Glomerular visceral epithelial cell (primary cell): Measurements from ENCODE around the gene VPS18.

Source experiments
- DNase-seq: peaks from one replicate; pipeline ENCODE4 v3.0.0-alpha.2; 2016; ENCODE audit errors: extremely low spot score

Gene VPS18

DNA sequence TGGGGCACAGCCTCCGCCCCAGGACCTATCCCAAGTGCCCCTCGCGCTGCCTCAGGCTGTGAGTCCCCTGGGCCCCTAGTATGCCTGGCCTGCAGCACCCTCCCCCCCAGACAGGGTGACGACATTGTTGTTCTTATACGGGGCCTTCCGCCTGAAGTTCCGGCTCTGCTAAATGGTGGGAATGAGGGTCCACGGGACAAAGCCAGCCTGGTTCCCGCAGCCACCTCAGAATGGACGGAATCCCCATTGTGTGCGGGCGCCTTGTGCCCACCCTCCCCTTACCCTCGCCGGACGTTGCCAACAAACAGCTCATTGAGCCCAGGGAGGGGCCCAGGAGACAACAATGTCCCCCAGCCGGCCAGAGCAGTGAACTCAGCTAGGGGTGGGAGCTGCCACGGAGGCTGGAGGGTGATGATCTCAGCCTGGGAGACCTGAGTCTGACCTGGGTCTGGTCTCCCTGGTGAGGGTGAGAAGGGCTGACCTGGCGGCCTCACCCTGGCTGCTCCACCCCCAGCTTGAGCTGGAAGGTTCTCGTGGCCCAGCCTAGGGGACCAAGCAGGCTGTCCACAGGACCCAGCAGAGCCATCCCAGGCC is 24.6 kb downstream of the VPS18 start:
- DNase-seq = no peak

DNA sequence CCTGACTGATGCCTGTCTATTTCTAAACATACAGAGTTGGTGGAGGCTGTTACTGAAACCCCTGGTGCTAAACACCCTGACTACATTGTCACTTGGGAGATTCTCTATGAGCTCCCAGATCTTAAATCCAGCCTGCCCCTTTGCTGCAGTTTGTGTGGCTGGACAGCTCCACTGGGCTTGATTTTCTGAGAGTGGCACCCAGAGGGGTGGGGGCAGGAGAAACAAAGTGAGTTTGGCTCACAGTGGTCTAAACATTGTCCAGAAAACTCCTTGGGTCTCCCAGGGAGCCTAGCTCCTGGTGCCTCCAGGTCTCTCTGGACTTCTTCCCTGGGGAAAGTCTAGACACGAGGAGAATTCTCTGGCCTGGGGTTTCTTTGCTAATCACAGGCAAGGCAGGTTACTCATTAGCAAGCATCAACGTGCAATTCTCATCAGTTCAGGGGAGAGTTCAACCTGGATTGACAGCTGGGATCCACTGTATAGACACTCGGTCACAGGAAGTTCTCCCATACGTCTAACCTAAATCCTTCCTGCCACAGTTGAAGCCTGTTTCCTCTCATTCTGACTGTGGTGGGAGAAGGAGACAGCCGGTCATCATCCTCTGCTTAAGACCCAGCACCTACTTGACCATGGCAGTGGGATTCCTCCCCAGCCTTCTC is 27.8 kb downstream of the VPS18 start:
- no peak for DNase-seq

DNA sequence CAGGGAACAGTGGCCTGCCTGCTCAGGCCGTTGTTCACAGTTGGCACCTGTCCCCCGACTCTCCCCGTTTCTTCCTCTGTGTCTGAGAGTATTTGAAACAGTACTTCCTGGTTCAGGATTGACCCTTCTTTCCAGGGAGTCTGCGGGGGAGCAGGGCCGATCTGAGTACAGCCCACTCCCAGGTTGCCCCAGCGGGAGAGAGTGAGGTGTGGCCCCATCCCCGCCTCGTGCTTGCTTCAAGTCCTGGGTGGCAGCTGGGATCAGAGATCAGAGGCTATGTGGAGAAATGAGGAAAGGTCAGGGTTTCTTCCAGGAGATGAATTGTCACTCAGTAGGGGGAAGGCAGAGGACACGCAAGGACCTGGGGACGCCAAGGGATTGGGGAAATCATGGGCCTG is 28.4 kb downstream of the VPS18 start:
- no peak for DNase-seq

DNA sequence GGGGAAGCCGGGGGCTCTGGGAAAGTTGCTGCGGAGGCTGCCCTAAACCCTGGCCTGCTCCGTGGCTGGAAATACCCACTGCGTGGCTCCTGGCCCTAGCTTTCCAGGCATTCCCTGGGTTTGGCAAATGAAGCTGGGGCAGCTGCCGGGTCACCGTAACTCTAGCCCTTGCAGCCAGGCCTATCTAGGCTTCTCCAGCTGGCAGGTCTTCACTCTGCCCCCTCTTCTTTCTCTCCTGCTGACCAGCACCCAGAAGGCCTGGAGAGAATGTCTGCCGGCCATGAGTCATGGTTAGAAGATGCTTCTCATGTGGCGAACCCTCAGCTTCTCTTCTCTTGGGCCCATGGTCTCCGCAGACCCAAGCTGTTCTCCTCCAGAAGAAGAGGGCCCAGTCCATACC is 29.3 kb downstream of the VPS18 start:
- DNase-seq = no peak

DNA sequence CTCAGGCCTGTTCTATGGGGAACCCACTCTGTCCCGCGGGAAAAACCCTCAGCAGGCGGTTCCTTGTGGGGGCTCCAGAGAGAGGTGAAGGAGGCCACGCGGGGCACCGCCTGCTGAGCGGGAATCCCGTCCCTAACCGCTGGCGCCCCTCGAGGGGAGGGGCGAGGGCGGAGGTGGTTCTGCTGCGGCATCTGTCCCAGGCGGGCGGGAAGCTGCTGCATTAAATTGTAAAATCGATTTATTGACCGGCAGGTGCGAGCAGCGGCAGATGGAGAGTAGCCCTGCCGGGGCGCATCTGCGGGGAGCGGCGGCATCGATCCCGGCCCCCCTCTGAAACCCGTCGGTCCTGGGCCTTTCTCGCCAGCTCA is 31.2 kb downstream of the VPS18 start:
- no peak for DNase-seq

DNA sequence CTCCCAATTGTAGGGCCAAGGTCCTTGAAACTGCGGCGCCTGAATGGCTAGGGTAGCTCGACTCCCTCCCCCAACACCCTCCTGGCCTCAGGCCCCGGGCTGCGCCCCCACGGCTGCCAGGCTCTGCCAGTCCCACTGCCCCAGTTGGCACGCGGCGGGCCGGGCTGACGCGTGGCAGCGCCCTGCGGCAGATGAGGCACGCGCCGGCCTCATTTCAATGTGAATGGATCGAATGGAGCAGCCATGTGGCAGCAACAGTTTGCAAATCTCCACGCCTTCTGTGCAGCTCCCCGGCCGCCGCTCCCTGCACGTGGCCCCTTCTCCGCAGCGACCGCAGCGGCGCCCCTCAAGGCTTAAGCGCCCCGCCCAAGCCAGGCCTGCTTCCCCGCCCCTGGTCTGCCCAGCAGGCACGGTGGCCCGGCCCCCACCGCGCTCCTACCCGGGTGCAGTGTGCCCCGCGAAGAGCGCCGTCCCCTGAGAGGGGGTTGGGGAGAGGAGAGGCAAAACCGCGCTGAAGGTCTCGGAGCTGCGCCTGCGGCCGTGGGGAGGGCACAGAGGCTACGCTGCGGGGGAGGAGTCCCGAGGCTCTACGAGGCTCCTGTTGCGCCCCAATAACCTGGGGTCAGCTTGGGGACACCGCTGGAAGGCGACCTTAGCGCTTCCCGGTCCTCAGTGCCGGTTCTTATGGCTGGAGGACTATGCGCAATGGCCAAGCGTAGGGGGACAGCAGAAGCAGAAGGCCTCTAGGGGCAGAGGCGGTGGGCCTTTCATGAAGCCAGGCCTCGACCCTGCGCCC is 31.8 kb downstream of the VPS18 start:
- DNase-seq = no peak

DNA sequence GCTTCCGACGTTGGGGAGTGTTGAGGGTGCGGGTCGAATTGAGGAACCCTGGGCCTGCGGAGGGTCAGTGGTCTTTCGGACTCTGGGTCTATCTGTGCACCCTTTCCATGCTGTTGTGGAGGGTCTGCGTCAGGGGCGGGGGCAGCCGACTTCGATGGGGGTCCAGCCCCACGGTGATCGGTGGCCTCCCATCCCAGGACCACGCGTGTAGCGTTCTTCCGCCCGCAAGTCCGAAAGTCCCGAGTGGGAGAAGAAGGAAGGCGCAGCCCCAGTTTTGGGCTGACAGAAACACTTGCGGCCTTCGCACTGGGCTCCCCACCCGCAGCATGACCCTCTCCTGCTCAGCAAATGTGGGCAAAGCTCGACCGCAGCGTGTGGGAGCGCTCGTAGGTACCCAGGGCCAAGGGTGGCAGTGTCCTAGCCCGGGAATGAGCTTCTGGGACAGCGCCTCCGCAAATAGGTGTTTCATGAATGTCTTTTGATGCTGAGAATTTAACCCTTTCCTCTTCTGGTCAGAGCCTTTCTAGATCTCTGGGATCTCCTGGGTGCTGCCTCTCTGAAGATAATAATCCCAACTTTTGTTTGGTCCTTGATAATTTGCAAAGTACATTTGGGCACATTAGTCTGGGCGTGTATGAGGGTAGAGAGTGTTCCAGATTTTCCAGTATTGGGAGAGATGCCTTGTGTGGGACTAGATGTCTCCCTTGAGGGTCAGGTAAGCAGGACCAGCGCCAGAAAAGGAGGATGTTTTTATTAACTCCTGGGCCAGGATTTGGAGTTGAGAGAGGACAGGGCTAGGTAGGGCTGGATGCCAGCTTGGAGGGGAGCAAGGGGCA is 32.6 kb downstream of the VPS18 start:
- DNase-seq = no peak

DNA sequence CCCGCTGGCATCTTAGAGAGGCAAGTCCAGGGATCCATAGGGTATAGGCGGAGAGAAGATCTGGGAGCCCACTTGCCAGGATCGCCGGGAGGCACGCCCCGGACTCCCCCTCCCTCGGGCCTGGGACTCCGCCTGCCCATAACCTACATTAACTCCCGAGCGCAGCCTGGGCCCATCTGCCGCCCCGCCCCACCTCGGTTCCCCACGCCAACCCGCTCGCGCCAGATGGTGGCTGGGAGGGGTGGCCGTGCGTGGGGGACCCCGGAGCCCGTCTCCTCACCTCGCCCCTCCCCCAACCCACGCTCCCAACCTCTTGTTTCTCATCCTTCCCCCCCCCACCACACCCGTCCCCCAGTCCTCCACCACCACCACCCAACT is 33.2 kb downstream of the VPS18 start:
- no peak for DNase-seq

DNA sequence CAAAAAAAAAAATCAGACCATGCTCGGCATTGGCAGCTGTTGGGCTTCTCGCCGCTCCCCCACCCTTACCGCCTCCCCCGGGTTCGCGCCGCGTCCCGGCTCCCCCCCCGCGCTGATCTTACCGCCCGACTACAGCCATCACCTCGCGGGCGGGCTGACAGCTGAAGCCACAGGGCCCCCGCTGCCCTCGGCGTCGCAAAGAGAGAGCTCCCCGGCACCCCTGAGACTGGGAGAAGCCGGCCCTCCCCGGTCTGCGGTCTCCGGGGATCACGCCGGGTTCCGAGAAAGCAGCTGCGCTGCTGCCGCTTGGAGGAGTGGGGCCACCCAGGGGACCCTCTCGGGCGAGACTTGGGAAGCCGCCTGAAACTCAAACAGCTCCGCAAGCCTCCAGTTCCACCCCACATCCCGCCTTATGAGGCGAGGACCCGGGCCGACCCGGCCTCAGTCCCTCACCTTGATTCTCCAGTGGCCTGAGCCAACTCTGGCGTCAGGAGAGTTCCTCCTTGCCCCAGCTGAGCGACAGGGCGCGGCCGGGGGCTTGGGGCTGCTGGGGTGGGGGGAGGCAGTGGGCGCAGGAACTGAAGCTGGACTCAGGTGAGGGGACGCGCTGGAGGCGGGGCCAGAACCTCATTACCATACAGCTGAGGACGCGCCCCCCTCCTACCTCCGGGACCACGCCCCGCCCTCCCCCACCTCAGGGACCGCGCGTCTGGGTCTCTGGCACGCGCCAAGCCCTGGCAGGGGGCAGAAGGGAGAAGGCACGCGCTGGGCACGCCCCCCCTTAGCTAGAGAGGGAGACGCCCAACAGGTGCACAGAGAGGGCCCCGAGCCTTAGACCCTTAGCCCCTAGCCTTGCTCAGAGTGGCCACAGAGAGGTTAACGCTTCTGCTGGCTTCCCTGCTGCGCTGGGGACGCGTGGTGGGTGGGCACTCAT is 33.9 kb downstream of the VPS18 start:
- DNase-seq = no peak

DNA sequence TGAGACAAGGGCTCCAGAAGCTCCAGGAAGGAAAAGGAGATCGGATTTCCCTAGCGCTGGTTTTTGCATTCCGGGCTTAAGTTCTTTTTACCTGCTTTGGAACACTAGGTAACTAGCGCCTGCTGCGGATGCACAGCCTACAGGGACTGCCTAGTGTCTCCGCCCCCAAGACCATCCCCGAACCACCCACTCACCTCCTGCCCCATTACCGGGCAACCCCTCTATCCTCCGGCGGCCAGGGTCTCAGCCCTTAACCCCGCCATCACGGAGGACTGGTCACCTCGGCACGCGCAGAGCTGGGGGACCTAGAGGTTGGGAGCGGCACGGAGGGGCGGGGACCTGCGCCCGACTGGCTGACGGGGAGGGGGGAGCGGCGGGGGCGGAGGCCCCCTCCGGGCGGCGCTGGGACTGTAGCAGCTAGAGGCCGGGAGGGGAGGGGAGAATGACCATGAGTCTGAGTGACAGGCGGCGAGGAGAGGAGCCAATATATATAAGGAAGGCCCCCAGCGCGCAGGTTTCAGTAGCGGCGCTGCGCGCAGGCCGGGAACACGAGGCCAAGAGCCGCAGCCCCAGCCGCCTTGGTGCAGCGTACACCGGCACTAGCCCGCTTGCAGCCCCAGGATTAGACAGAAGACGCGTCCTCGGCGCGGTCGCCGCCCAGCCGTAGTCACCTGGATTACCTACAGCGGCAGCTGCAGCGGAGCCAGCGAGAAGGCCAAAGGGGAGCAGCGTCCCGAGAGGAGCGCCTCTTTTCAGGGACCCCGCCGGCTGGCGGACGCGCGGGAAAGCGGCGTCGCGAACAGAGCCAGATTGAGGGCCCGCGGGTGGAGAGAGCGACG is 34.8 kb downstream of the VPS18 start, which contains the start of gene DLL4:
DLL4 (plus strand) TSS at position 520 of the 839 bp plus-strand sequence. CDS start 329 bp downstream, outside the sequence.
- peak; percentile 58 for DNase-seq

DNA sequence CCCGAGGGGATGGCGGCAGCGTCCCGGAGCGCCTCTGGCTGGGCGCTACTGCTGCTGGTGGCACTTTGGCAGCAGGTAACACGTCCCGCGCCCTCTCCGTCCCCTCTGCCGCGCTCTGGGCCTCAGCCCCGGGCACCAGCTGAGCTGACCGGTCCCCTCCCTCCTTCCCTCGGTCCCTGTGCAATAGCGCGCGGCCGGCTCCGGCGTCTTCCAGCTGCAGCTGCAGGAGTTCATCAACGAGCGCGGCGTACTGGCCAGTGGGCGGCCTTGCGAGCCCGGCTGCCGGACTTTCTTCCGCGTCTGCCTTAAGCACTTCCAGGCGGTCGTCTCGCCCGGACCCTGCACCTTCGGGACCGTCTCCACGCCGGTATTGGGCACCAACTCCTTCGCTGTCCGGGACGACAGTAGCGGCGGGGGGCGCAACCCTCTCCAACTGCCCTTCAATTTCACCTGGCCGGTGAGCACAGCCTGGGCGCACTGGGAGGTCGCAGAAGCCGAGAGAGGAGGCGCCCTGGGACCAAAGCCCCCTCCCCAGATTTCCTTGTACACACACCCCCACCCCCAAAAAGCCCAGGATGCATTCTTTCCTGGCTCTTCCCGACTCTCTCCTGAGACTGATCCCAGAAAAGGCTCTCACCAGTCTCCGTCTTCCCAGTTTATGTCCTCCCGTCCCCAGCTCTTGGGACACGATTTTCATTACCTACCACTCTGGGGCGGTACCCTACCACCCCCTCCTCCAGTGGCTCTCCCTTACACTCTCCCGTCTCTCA is 35.6 kb downstream of the VPS18 start:
- DNase-seq = peak; percentile 51

DNA sequence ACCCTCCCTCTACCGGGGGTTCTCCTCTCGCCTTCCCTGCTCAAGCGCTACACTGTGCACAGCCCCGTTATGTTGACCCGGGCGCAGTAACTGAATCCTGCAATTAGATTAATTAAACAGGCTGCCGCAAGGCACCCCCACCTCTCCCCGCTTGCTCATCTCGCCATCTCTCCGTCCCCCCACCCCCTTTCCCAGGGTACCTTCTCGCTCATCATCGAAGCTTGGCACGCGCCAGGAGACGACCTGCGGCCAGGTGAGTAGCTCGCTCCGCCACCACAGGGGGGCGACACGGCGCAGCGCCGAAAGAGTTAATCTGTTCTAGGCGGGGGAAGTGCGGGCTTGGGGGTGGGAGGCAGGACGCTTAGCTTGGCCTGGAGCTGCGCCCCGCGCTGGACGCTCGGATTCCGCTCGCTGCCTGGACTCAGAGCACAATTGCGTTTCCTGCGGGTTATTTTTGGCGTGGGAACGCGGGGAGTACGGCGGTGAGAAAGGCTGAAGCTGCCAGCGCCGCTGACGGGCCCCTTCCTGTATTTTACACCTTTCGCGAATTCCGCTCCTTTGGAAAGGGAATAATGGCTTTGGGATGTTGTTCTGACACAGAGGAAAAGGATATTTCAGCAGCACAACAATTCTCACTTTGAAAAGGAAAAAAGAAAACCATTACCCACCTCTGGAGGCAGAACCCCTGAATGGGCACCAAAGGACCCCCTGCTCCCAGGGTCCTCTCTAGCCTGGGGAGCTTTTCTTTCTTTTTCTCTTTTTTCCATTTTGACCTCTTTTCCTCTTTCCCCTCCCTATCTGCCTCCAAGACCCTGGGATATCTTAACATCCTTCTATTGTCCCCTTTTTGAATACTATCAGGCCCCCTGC is 36.4 kb downstream of the VPS18 start:
- peak; percentile 24 for DNase-seq

DNA sequence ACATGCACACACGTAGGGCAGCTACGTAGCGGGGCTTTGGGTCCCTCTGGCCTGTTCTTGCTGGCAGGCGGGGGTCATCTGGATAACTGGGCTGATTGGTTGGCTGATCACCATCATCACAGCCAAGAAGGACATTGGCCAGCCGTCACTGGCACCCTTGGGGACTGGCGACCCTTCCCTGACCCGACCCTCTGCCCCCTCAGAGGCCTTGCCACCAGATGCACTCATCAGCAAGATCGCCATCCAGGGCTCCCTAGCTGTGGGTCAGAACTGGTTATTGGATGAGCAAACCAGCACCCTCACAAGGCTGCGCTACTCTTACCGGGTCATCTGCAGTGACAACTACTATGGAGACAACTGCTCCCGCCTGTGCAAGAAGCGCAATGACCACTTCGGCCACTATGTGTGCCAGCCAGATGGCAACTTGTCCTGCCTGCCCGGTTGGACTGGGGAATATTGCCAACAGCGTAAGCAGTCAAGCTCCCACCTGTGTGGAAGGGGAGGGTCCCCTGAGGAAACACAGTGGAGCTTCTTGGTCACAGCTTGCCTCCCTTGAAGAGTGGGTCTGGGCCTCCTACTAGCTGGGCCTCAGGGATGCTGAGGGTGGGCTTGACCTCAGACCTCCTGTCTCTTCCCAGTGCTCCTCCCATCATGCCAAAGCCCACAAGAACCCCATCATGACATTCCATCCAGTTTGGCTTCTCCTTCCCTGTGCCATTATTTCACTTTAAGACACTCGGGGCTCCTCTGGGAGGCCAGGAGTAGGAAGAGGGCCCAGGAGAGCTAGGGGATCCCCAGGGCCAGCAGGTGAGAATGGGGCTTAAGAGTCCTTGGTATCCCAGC is 37.3 kb downstream of the VPS18 start:
- no peak for DNase-seq

DNA sequence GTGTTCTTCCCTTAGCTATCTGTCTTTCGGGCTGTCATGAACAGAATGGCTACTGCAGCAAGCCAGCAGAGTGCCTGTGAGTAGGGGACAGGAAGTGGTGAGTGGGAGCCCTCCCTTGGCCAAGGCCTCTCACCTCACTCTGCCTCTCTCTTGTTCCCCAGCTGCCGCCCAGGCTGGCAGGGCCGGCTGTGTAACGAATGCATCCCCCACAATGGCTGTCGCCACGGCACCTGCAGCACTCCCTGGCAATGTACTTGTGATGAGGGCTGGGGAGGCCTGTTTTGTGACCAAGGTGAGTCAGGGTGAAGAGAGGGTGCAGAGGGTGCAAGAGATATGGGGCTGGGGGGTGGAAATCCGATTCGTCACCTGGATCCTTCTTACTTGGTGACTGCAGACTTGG is 37.9 kb downstream of the VPS18 start:
- DNase-seq = no peak

DNA sequence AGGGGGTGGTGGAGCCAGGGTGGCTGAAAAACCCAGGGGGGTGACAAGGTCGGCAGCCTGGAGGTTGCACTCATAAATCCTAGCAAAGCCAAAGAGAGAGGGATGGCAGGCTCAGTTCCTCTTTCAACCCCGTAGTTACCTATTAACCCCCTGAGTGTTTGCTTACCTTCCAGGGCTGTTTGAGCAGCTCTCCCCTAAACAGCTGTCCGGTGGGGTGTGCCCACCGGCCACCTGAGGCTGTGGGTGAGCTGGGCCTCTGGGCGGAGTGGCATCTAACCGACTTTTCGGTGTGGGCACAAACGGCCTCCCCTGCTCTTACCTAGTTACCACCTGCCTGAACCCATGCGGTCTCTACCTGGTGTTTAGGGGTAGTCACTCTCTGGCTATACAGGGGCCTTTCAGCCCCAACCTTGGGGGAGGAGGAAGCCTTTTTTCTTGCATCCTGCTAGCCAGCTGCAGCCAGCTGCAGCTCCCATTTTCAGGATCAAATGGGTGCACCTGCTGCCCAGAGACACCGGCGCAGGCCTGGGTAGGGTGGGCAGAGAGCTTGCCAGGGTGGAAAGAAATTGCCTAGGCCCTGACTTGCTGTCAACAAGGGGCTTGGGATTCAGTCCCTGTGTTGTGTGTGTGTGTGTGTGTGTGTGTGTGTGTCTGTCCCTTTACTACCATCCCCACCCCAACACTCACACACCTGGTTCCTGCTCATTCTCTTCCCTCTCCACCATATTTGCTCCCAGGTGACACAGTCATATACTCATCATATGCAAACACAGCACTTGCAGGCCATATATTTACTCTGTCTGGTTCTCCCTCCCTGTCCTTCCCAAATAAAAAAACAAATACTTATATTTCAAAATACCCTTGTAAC is 38.6 kb downstream of the VPS18 start:
- no peak for DNase-seq

DNA sequence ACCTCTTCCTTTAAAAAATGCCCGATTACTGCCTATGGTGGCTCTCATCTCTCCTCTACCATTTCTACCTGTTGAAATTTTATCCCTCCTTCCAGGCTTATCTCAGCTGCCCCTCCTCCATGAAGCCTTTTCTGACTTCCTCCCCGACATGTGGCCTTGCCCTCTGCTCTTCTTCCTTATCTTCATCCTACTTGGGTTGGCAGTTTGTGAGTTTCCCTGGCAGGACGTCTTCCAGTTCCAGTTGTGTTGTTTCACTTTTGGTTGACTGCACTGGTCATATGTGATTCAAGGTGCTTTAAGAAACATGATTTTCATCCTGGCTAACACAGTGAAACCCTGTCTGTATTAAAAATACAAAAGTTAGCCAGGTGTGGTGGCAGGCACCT is 39.3 kb downstream of the VPS18 start:
- DNase-seq = no peak

DNA sequence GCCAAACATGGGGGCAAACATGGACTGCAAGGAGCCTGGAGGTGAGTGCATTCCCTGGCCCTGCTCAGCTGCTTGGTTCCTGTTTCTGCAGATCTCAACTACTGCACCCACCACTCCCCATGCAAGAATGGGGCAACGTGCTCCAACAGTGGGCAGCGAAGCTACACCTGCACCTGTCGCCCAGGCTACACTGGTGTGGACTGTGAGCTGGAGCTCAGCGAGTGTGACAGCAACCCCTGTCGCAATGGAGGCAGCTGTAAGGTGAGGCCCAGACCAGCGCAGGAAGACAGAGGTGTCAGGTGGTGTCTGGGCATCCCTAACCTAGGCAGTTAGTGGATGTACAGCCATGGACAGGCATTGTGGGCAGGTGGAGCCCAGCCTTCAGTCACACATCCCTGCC is 40.2 kb downstream of the VPS18 start:
- DNase-seq = no peak
